Astrocyte (in vitro differentiated cells and primary cell): ENCODE measurements around the gene CAPN5.

Experiments
- EZH2 ChIP-seq: IDR thresholded peaks from 2 replicates; pipeline ENCODE4 v1.6.1; 2012; ENCODE audit warnings: mild to moderate bottlenecking, low read length, inconsistent platforms; ENCODE audit not compliant: insufficient read depth
- TF ChIP-seq, protein P1 (sequence below): IDR thresholded peaks from 2 replicates; pipeline ENCODE4 v1.5.1; 2011; ENCODE audit warnings: low read depth, mild to moderate bottlenecking, inconsistent platforms, low read length, moderate library complexity; ENCODE audit not compliant: insufficient read depth

DNA sequence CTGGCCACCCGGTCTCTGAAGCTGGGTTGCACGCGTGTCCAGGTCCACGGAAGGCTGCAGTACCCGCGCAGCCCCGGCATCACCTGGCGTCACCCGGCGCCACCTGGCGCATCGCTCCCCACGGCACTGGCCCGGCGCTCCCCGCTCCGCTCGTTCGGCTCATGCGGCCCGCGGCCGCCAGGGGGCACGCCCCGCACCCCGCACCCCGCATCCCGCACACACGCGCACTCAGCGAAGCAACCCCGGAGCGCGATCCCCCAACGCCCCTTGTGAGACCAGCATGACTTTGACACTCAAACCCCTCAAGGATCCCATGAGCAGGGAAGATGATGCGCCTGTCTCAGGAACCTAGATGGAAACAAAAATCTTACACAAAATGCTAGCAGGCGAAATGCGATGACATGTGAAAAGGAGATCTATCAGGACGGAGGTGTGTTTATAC lies 20.7 kb upstream of the CAPN5 start:
- TF ChIP-seq, protein P1, sequence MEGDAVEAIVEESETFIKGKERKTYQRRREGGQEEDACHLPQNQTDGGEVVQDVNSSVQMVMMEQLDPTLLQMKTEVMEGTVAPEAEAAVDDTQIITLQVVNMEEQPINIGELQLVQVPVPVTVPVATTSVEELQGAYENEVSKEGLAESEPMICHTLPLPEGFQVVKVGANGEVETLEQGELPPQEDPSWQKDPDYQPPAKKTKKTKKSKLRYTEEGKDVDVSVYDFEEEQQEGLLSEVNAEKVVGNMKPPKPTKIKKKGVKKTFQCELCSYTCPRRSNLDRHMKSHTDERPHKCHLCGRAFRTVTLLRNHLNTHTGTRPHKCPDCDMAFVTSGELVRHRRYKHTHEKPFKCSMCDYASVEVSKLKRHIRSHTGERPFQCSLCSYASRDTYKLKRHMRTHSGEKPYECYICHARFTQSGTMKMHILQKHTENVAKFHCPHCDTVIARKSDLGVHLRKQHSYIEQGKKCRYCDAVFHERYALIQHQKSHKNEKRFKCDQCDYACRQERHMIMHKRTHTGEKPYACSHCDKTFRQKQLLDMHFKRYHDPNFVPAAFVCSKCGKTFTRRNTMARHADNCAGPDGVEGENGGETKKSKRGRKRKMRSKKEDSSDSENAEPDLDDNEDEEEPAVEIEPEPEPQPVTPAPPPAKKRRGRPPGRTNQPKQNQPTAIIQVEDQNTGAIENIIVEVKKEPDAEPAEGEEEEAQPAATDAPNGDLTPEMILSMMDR: peak; percentile 40
- no peak for TF ChIP-seq EZH2
